ENCODE measurements around the gene OR6S1. TPM values are rescaled to one million over a fixed set of nuclear protein-coding genes. Genes with fewer than 3 reads are reported as not detected.

OR6S1 gene
- polyA plus RNA-seq, 1 of the 3 experiments (the other 2 are of a cell fraction) = not detected

DNA sequence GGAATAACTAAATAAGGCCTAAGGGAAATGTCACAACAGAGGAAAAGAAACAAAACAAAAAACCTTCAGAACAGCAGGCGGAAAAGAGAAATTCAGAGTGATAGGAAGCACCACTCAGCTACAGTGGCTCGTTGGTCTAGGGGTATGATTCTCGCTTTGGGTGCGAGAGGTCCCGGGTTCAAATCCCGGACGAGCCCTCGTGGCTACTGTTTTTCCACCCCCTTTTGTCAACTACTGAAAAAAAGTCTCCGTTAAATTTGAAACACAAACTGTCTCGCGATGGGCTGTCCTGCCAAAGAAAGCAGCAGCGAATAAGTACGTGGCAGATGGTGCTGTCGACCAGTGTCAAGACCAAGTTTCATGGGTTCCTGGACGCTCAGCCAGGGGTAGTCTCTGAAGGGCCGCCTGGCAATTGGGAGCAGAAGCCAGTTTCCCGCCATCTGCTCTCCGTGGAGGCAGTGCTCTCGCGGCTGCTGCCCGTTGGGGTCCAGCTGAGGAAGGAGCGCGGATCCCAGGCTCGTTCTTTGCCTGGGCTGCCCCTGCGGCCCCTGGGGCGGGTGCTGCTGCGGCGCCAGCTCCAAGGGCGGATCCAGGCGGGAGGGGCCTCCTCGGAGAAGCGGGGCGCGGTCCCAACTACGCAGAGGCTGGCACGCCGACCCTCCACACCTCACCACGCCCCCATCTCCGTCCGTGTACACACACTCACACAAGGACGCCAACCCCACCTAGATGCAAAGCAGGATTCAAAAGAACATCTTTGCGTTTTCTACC, 42.6 kb upstream of the OR6S1 start, which contains the start of gene RNASE4 (continued):
- 0 out of 2 replicates have a peak, but pooled peaks have one; percentile 21 for TF ChIP-seq REST (IDR thresholded peaks at IDR 0.05; ENCODE audit: low read depth, low read length)
- peak; percentile 92 for TF ChIP-seq CHD2 (IDR thresholded peaks at IDR 0.05; ENCODE audit: low read length, partially characterized antibody)

DNA sequence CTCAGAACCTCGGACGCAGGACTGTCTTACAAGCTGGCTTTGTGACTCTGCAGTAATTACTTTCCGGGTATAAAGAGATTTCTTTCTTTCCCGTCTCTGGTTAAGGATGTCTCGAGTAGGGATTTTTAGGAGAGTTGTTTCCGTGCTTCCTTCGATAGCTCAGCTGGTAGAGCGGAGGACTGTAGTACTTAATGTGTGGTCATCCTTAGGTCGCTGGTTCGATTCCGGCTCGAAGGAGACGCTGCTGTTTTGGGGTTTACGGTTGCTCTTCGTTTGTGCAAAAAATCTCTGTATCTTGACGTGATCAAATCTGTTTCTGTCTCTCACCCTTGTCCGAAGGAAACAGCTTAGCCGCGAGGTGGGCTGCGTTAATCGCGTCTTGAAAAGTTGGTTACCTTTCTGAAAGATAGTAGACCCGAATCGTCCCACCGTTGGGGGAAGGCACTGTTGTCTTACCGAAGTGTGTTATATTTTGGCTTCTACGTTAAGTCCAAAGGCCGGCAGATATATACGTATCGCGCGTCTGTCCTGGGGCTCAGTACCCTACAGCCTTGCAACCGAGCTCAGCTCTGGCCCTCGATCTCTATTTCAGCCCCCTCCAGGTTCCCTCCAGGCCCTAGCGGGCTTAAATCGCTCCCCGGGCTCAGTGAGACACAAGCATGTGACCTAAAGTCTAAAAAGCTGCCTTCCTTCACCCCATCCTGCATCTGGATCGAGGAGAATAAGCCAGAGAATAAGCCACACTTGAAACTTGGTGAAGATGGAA, 41.8 kb upstream of the OR6S1 start:
- H3K27ac ChIP-seq (ENCODE audit: low read depth in 2 of 2, low read length in 1 of 2) = peak overlapping the region; percentile 94 to 98
- no peaks in the 10 kb centered on the region; the same call in 1 of the 2 replicates for H3K27me3 ChIP-seq (ENCODE audit: insufficient read depth)
- H3K9ac ChIP-seq = peak overlapping the region; percentile 97
- WGBS (ENCODE audit: low lambda C conversion rate) = under 1% methylated on average over 30 of the region's 38 CpGs
- no peaks in the 10 kb centered on the region for H4K20me1 ChIP-seq (ENCODE audit: insufficient read depth)
- peaks cover 39% of the 10 kb centered on the region for H3F3A ChIP-seq (replicated peaks; ENCODE audit: insufficient read depth)
- no peaks in the 10 kb centered on the region for H3K79me2 ChIP-seq (ENCODE audit: insufficient read depth)
- peak overlapping the region; percentile 97 for H3K4me2 ChIP-seq
- peak overlapping the region; percentile 93 to 97 for H3K4me3 ChIP-seq (ENCODE audit: low read depth in 2 of 2, low read length in 1 of 2)
- ChIA-PET POLR2A (no interaction called here), CTCF (interaction anchor here (4.0 to 5.5 kb wide), 2 partner anchors 70 to 74 kb away, joined by 22 to 25 read pairs; no protein-coding TSS in a partner anchor)
- no peaks in the 10 kb centered on the region for H3K9me3 ChIP-seq
- DNase-seq = peak; percentile 50
- H3K36me3 ChIP-seq (replicated peaks in 1 of 2; ENCODE audit: control insufficient read depth in 1 of 2, insufficient read depth in 2 of 2, low read length in 1 of 2) = no peaks in the 10 kb centered on the region
- H3K4me1 ChIP-seq (ENCODE audit: control insufficient read depth in 1 of 2, insufficient read depth in 2 of 2, low read depth in 1 of 2, low read length in 1 of 2) = peaks cover 5 to 26% of the 10 kb centered on the region in 2 experiments; a peak in 3 of 4 replicates
- peak overlapping the region; percentile 97 for H2AFZ ChIP-seq (ENCODE audit: low read depth)
- no peaks in the 10 kb centered on the region for H3K9me2 ChIP-seq
- TF ChIP-seq RAD21 (IDR thresholded peaks at IDR 0.05; ENCODE audit: low read length) (no peak), IRF3 (IDR thresholded peaks at IDR 0.05; ENCODE audit: low read depth, low read length) (no peak; the same call in 1 of the 2 replicates), MXI1 (IDR thresholded peaks at IDR 0.05; ENCODE audit: low read depth, low read length) (peak; percentile 47), PBX3 (IDR thresholded peaks at IDR 0.05) (peak; percentile 39; the same call in 1 of the 2 replicates), POLR2AphosphoS5 (IDR thresholded peaks at IDR 0.05; ENCODE audit: low read depth, low read length) (no peak), RFX5 (IDR thresholded peaks at IDR 0.05; ENCODE audit: low read length) (no peak), GABPA (IDR thresholded peaks at IDR 0.05; ENCODE audit: low read depth) (no peak), SMC3 (IDR thresholded peaks at IDR 0.05; ENCODE audit: low read depth, low read length) (no peak), RXRA (IDR thresholded peaks at IDR 0.05; ENCODE audit: borderline replicate concordance, low read depth) (peak; percentile 56; the same call in 1 of the 2 replicates), JUND (IDR thresholded peaks at IDR 0.05) (no peak), CHD2 (IDR thresholded peaks at IDR 0.05; ENCODE audit: low read length, partially characterized antibody) (peak; percentile 32), GATA2 (CRISPR knock-in tag; IDR thresholded peaks at IDR 0.05) (peak; percentile 36; the same call in 1 of the 2 replicates), RCOR1 (IDR thresholded peaks at IDR 0.05; ENCODE audit: low read length) (peak; percentile 47; the same call in 1 of the 2 replicates), ZBTB33 (IDR thresholded peaks at IDR 0.05; ENCODE audit: borderline replicate concordance, low read depth) (no peak)
- TF ChIP-seq, protein P1, sequence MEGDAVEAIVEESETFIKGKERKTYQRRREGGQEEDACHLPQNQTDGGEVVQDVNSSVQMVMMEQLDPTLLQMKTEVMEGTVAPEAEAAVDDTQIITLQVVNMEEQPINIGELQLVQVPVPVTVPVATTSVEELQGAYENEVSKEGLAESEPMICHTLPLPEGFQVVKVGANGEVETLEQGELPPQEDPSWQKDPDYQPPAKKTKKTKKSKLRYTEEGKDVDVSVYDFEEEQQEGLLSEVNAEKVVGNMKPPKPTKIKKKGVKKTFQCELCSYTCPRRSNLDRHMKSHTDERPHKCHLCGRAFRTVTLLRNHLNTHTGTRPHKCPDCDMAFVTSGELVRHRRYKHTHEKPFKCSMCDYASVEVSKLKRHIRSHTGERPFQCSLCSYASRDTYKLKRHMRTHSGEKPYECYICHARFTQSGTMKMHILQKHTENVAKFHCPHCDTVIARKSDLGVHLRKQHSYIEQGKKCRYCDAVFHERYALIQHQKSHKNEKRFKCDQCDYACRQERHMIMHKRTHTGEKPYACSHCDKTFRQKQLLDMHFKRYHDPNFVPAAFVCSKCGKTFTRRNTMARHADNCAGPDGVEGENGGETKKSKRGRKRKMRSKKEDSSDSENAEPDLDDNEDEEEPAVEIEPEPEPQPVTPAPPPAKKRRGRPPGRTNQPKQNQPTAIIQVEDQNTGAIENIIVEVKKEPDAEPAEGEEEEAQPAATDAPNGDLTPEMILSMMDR (IDR thresholded peaks at IDR 0.05) = no peak
- TF ChIP-seq, protein P2, sequence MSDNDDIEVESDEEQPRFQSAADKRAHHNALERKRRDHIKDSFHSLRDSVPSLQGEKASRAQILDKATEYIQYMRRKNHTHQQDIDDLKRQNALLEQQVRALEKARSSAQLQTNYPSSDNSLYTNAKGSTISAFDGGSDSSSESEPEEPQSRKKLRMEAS (IDR thresholded peaks at IDR 0.05; ENCODE audit: low read depth) = 0 out of 2 replicates have a peak, but pooled peaks have one; percentile 18
